IMR-90 (cell line): Measurements from ENCODE around the gene SCFD2. TPM values are rescaled to one million over a fixed set of nuclear protein-coding genes. Genes with fewer than 3 reads are reported as not detected.

ENCODE experiments used
- ATAC-seq: fragments of 200-7000 bp; cut with Tn5 transposase; 2 replicates; pipeline ENCODE4 v1.9.1; 2020; ENCODE audit warnings: low read depth, mild to moderate bottlenecking, moderate library complexity
- BruUV-seq: library from RNA; stranded (reverse); fragments of 400-500 nt; replicated peaks from 2 replicates; lab custom pipeline; 2021; lab: Mats Ljungman, UMichigan
- CTCF ChIA-PET: fragments of 300-600 bp; formaldehyde crosslinking; extraction: SDS; loops from one replicate; lab custom pipeline; 2021; ENCODE audit warnings: antibody characterized with exemption; lab: Yijun Ruan, JAX
- POLR2A ChIA-PET: fragments of 300-600 bp; sonication (Branson Sonifier 250); formaldehyde crosslinking; loops from one replicate; lab custom pipeline; 2022; ENCODE audit warnings: antibody characterized with exemption; ENCODE audit not compliant: unreplicated experiment; lab: Charles Lee
- DNase-seq: peaks from one replicate; pipeline ENCODE4 v3.0.0; 2013
- H2AFZ ChIP-seq: replicated peaks from 2 replicates; pipeline ENCODE3; 2013; ENCODE audit warnings: low read length, mild to moderate bottlenecking; ENCODE audit not compliant: poor library complexity
- H2AK5ac ChIP-seq: 2 replicates; pipeline ENCODE4 v1.6.1; 2013; ENCODE audit warnings: low read depth, low read length, inconsistent platforms
- H2AK9ac ChIP-seq: replicated peaks from 2 replicates; pipeline ENCODE3; 2013; ENCODE audit warnings: mild to moderate bottlenecking, low read depth, low read length, moderate library complexity; ENCODE audit not compliant: poor library complexity
- H2BK120ac ChIP-seq: 2 replicates; pipeline ENCODE4 v1.6.1; 2013; ENCODE audit warnings: low read depth, low read length, inconsistent platforms
- H2BK15ac ChIP-seq: 3 replicates; pipeline ENCODE4 v1.6.1; 2013; ENCODE audit warnings: low read depth, low read length, inconsistent platforms
- H2BK20ac ChIP-seq: 2 replicates; pipeline ENCODE4 v1.6.1; 2013; ENCODE audit warnings: low read depth, mild to moderate bottlenecking, inconsistent platforms, low read length, moderate library complexity
- H2BK5ac ChIP-seq: 2 replicates; pipeline ENCODE4 v1.6.1; 2013; ENCODE audit warnings: mild to moderate bottlenecking, low read depth, low read length, inconsistent platforms; ENCODE audit not compliant: poor library complexity, severe bottlenecking
- H3K14ac ChIP-seq: replicated peaks from 2 replicates; pipeline ENCODE4 v1.6.1; 2013; ENCODE audit warnings: low read depth, low read length, inconsistent platforms
- H3K18ac ChIP-seq: 2 replicates; pipeline ENCODE4 v1.6.1; 2013; ENCODE audit warnings: low read depth, low read length, control low read depth
- H3K23ac ChIP-seq: 2 replicates; pipeline ENCODE4 v1.6.1; 2013; ENCODE audit warnings: low read depth, low read length, inconsistent platforms
- H3K27ac ChIP-seq: 2 replicates; pipeline ENCODE4 v1.5.1; 2013; ENCODE audit warnings: mild to moderate bottlenecking, control low read depth, low read length; ENCODE audit not compliant: insufficient read depth
- H3K27me3 ChIP-seq: 2 replicates; pipeline ENCODE4 v1.6.1; 2013; ENCODE audit warnings: low read length; ENCODE audit not compliant: control insufficient read depth, insufficient read depth
- H3K36me3 ChIP-seq: 2 replicates; pipeline ENCODE4 v1.6.1; 2013; ENCODE audit warnings: low read length, mixed read lengths; ENCODE audit not compliant: control insufficient read depth, insufficient read depth
- H3K4ac ChIP-seq: 2 replicates; pipeline ENCODE4 v1.6.1; 2013; ENCODE audit warnings: low read depth, low read length, inconsistent platforms
- H3K4me1 ChIP-seq: 2 replicates; pipeline ENCODE4 v1.6.1; 2013; ENCODE audit warnings: low read length, mixed read lengths; ENCODE audit not compliant: control insufficient read depth, insufficient read depth
- H3K4me2 ChIP-seq: 2 replicates; pipeline ENCODE4 v1.6.1; 2013; ENCODE audit warnings: low read depth, mild to moderate bottlenecking, control low read depth, low read length, moderate library complexity
- H3K4me3 ChIP-seq: 2 replicates; pipeline ENCODE4 v1.5.1; 2013; ENCODE audit warnings: low read depth, mild to moderate bottlenecking, control low read depth, low read length, moderate library complexity; ENCODE audit not compliant: insufficient read depth
- H3K56ac ChIP-seq: 2 replicates; pipeline ENCODE4 v1.6.1; 2013; ENCODE audit warnings: low read length, inconsistent platforms; ENCODE audit not compliant: insufficient read depth; ENCODE audit errors: extremely low read depth
- H3K79me1 ChIP-seq, 2 experiments: 2 replicates each; pipeline ENCODE4 v1.6.1; 2013; ENCODE audit warnings: low read length in 2 of 2, inconsistent platforms in 1 of 2, low read depth in 1 of 2
- H3K9ac ChIP-seq: 2 replicates; pipeline ENCODE4 v1.6.1; 2013; ENCODE audit warnings: low read depth, low read length, control low read depth
- H3K9me1 ChIP-seq: 2 replicates; pipeline ENCODE4 v1.6.1; 2013; ENCODE audit warnings: low read length, inconsistent platforms; ENCODE audit not compliant: insufficient read depth
- H3K9me3 ChIP-seq: 2 replicates; pipeline ENCODE4 v1.6.1; 2013; ENCODE audit warnings: low read length; ENCODE audit not compliant: control insufficient read depth, insufficient read depth
- H4K20me1 ChIP-seq: 2 replicates; pipeline ENCODE4 v1.6.1; 2013; ENCODE audit warnings: low read length, inconsistent platforms; ENCODE audit not compliant: insufficient read depth
- H4K5ac ChIP-seq: 2 replicates; pipeline ENCODE4 v1.6.1; 2013; ENCODE audit warnings: mild to moderate bottlenecking, low read depth, low read length, control low read depth
- H4K8ac ChIP-seq, 2 experiments: 2 replicates each; pipeline ENCODE4 v1.6.1; 2013; ENCODE audit warnings: low read depth in 2 of 2, low read length in 2 of 2, control low read depth in 1 of 2, inconsistent platforms in 1 of 2
- H4K91ac ChIP-seq: 2 replicates; pipeline ENCODE4 v1.6.1; 2013; ENCODE audit warnings: low read depth, low read length, inconsistent platforms; ENCODE audit not compliant: insufficient read depth
- BHLHE40 ChIP-seq: fragments of 150-350 bp; IDR thresholded peaks from 2 replicates; pipeline ENCODE4 v1.6.1; 2016; ENCODE audit warnings: mild to moderate bottlenecking, low read depth, low read length
- CEBPB ChIP-seq: IDR thresholded peaks from 2 replicates; pipeline ENCODE4 v1.6.1; 2012; ENCODE audit warnings: low read depth, low read length, improper control_type of control experiment
- CHD1 ChIP-seq: IDR thresholded peaks from 2 replicates; pipeline ENCODE4 v1.6.1; 2012; ENCODE audit warnings: low read depth, low read length, improper control_type of control experiment
- CTCF ChIP-seq: conservative IDR thresholded peaks from 2 replicates; pipeline ENCODE4 v1.5.1; 2012; ENCODE audit warnings: mild to moderate bottlenecking, low read depth, low read length, improper control_type of control experiment
- ELK1 ChIP-seq: fragments of 150-350 bp; IDR thresholded peaks from 2 replicates; pipeline ENCODE4 v1.6.1; 2016; ENCODE audit warnings: low read depth, mild to moderate bottlenecking, low read length, moderate library complexity, borderline replicate concordance
- FOS ChIP-seq: fragments of 150-350 bp; IDR thresholded peaks from 2 replicates; pipeline ENCODE4 v1.6.1; 2016; ENCODE audit warnings: low read depth, low read length
- MAFK ChIP-seq: IDR thresholded peaks from 2 replicates; pipeline ENCODE4 v1.6.1; 2012; ENCODE audit warnings: low read depth, low read length, improper control_type of control experiment
- MAZ ChIP-seq: IDR thresholded peaks from 2 replicates; pipeline ENCODE4 v1.6.1; 2012; ENCODE audit warnings: low read depth, mild to moderate bottlenecking, low read length, improper control_type of control experiment, moderate library complexity, borderline replicate concordance
- MXI1 ChIP-seq: IDR thresholded peaks from 2 replicates; pipeline ENCODE4 v1.6.1; 2012; ENCODE audit warnings: low read depth, mild to moderate bottlenecking, low read length, moderate library complexity, borderline replicate concordance
- NFE2L2 ChIP-seq: fragments of 150-350 bp; IDR thresholded peaks from 2 replicates; pipeline ENCODE4 v1.6.1; 2016; ENCODE audit warnings: low read depth, mild to moderate bottlenecking, low read length
- POLR2A ChIP-seq: IDR thresholded peaks from 2 replicates; pipeline ENCODE4 v1.6.1; 2012; ENCODE audit warnings: mild to moderate bottlenecking, low read depth, low read length
- RAD21 ChIP-seq: IDR thresholded peaks from 2 replicates; pipeline ENCODE4 v1.6.1; 2012; ENCODE audit warnings: low read length, improper control_type of control experiment
- RCOR1 ChIP-seq: IDR thresholded peaks from 2 replicates; pipeline ENCODE4 v1.6.1; 2012; ENCODE audit warnings: mild to moderate bottlenecking, low read length, improper control_type of control experiment; ENCODE audit not compliant: insufficient replicate concordance
- RFX5 ChIP-seq: IDR thresholded peaks from 2 replicates; pipeline ENCODE4 v1.8.0; 2012; ENCODE audit warnings: low read depth, mild to moderate bottlenecking, low read length, moderate library complexity
- SMC3 ChIP-seq: fragments of 150-350 bp; IDR thresholded peaks from 2 replicates; pipeline ENCODE4 v1.6.1; 2016; ENCODE audit warnings: low read depth, mild to moderate bottlenecking, antibody characterized with exemption, low read length, moderate library complexity
- USF2 ChIP-seq: fragments of 150-350 bp; IDR thresholded peaks from 2 replicates; pipeline ENCODE4 v1.6.1; 2017; ENCODE audit warnings: mild to moderate bottlenecking, antibody characterized with exemption, low read length, low read depth
- WGBS, 2 experiments: methylation state at CpG; one replicate each; pipeline versions ENCODE4 v1.1.5 to v1.1.7; 2013; ENCODE audit warnings: missing lambda C conversion rate in 2 of 2; ENCODE audit not compliant: insufficient read length in 1 of 2; ENCODE audit errors: extremely low coverage in 2 of 2; 5-methylcytosine and 5-hydroxymethylcytosine counted together
- dilution Hi-C: fragments of 300-500 bp; cut with HindIII; formaldehyde crosslinking; loops from one replicate; pipeline ENCODE4 v1.14.3; 2018; ENCODE audit warnings: low sequenced_read_pairs; ENCODE audit not compliant: unreplicated experiment
- in situ Hi-C: fragments of 300-500 bp; cut with MboI; formaldehyde crosslinking; loops from 3 replicates; pipeline ENCODE4 v1.14.3; 2019; ENCODE audit warnings: low sequenced_read_pairs, inconsistent platforms, mixed read lengths
- intact Hi-C: fragments of 100-400 bp; cut with micrococcal nuclease; formaldehyde crosslinking; loops from 2 replicates; pipeline ENCODE4 v1.10.0; 2022
- polyA plus RNA-seq, 3 experiments: library from polyadenylated mRNA; depleted of rRNA; stranded (reverse); fragments of >200 nt; gene quantifications; 2 replicates each; pipeline ENCODE4 v1.2.3, GENCODE V29; 2012; ENCODE audit warnings: low replicate concordance in 1 of 3
- total RNA-seq: library from RNA; depleted of rRNA; stranded (reverse); fragments of >200 nt; gene quantifications from 2 replicates; pipeline ENCODE4 v1.2.3, GENCODE V29; 2012

Gene SCFD2
- total and polyA plus RNA-seq, 2 of the 4 experiments (the other 2 are of a cell fraction): 18.9 to 62.4 TPM

- H3K23ac ChIP-seq: no peak overlapping the region
- no peak overlapping the region for H3K14ac ChIP-seq
- no peaks in the 10 kb centered on the region for H3K9me3 ChIP-seq
- H4K8ac ChIP-seq: no peak overlapping the region
- no peak overlapping the region for H2AK9ac ChIP-seq
- in situ Hi-C loops: no loop called here
- TF ChIP-seq BHLHE40: no peak
- TF ChIP-seq FOS: no peak
- TF ChIP-seq CTCF: no peak
- TF ChIP-seq ELK1: no peak
- TF ChIP-seq MAZ: no peak
- no peak for TF ChIP-seq POLR2A
- no peak for TF ChIP-seq MAFK
- no peak for TF ChIP-seq CEBPB
- TF ChIP-seq RFX5: no peak
- no peak for TF ChIP-seq RAD21
- TF ChIP-seq USF2: no peak
- no peak for TF ChIP-seq CHD1
- TF ChIP-seq RCOR1: no peak
- no peak for TF ChIP-seq MXI1
- no peak for TF ChIP-seq SMC3
- TF ChIP-seq NFE2L2: no peak
- dilution Hi-C loops: no loop called here
- peaks cover 5% of the 10 kb centered on the region for H3K4me1 ChIP-seq
- H3K18ac ChIP-seq: no peak overlapping the region
- WGBS, 2 experiments: 60% methylated on average over 2 of the region's 5 CpGs; no CpG with 5 or more reads in 1 of the 2 experiments
- H2AFZ ChIP-seq: no peak overlapping the region
- peaks cover 0 to 3% of the 10 kb centered on the region in 2 experiments; a peak in 1 of 4 replicates for H3K79me1 ChIP-seq
- H2BK20ac ChIP-seq: no peak overlapping the region
- H3K56ac ChIP-seq: no peak overlapping the region
- H3K4me3 ChIP-seq: no peak overlapping the region
- no peak overlapping the region for H4K5ac ChIP-seq
- H3K4me2 ChIP-seq: no peak overlapping the region
- H3K27me3 ChIP-seq: no peaks in the 10 kb centered on the region
- DNase-seq: no peak
- POLR2A ChIA-PET: no interaction called here
- intact Hi-C loops: no loop called here
- H2BK120ac ChIP-seq: no peak overlapping the region
- H2AK5ac ChIP-seq: no peak overlapping the region
- BruUV-seq: no TSS peak
- no peak overlapping the region for H3K27ac ChIP-seq
- H4K91ac ChIP-seq: no peak overlapping the region
- H2BK5ac ChIP-seq: no peak overlapping the region
- H3K9ac ChIP-seq: no peak overlapping the region
- no peak overlapping the region; the same call in 1 of the 2 replicates for H3K4ac ChIP-seq
- no peaks in the 10 kb centered on the region for H3K36me3 ChIP-seq
- H4K20me1 ChIP-seq: no peaks in the 10 kb centered on the region
- ATAC-seq: no peak
- no peak overlapping the region for H2BK15ac ChIP-seq
- H3K9me1 ChIP-seq: peaks cover 6% of the 10 kb centered on the region
- CTCF ChIA-PET: interaction anchor here (1.2 kb wide), 1 partner anchor 37 kb away, joined by 3 read pairs; no protein-coding TSS in a partner anchor
Observed at GRCh38 chr4:52948057-52948423, 417.8 kb downstream of the SCFD2 start.
